ENCODE data around the gene RPS25. TPM values are rescaled to one million over a fixed set of nuclear protein-coding genes. Genes with fewer than 3 reads are reported as not detected.
"Not testable (repeated sequence)": the region's sequence is repeated elsewhere in the genome, so short reads cannot be mapped to it uniquely, and the experiment has no call there.

RPS25 gene
- total and polyA plus RNA-seq, 10 of the 15 experiments (the other 5 are each of a cell fraction or from before 2014, with no cell fraction given), result 886 to 3,746 (median 3,066) TPM

DNA sequence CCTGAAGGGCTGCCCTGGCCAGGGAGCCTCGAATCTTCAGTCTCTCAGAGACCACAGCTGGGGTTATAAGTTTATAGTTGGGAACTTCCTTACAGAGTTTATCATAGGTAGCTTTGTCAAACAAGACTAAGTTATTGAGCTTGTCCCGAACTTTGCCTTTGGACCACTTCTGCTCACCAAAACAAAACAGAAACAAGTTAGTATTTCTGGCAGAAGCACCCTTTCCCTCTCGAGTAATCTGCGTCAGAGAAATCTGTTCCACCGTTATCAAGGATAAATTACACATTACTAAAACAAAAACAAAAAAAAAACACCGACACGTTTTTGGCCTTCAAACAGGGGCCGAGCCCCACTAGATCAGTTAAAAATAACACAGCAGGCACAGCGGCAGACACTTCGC lies 766 bp downstream of the RPS25 start:
- ChIA-PET POLR2A (interaction anchor here (0.6 to 2.6 kb wide), 10 partner anchors 10 to 187 kb away, joined by 3 to 13 read pairs (median 4); partner anchors contain the start of genes CENATAC and VPS11), CTCF (interaction anchor here (1.0 kb wide), 1 partner anchor 189 kb away, joined by 3 read pairs; the partner anchor contains the start of gene CBL), SMC1A (ENCODE audit: uncharacterized antibody, unreplicated experiment) (interaction anchor here (1.4 to 6.4 kb wide), 3 partner anchors 12 to 67 kb away, joined by 3 to 40 read pairs (median 26); partner anchors contain the start of genes CENATAC, HMBS and SLC37A4)
- in situ Hi-C loops (cut with MboI); H2AFZ ChIP-seq (ENCODE audit: control insufficient read depth, low read depth, low read length); ATAC-seq; RAD21 ChIA-PET (ENCODE audit: unreplicated experiment); BruUV-seq (replicated peaks); H4K20me1 ChIP-seq (ENCODE audit: control insufficient read depth, insufficient read depth); DNase-seq (ENCODE audit: low read depth, low spot score); H3K9me3 ChIP-seq (replicated peaks; ENCODE audit: control insufficient read depth, insufficient read depth, low read length); H3K27me3 ChIP-seq (replicated peaks in 1 of 2; ENCODE audit: control insufficient read depth in 2 of 2, insufficient read depth in 2 of 2, low read length in 1 of 2); FAIRE-seq; H3K4me1 ChIP-seq (ENCODE audit: control insufficient read depth, insufficient read depth, low read length): not testable (repeated sequence)
- Histone ChIP-seq H3K36me3 (ENCODE audit: control insufficient read depth in 2 of 2, insufficient read depth in 2 of 2, low read length in 1 of 2) (peaks cover 13 to 28% of the 10 kb centered on the region in 2 experiments), H3K4me3 (peak overlapping the region; percentile 96), H3K9ac (ENCODE audit: control insufficient read depth, insufficient read depth, low read length) (peak overlapping the region; percentile 87), H3K4me2 (ENCODE audit: control insufficient read depth, insufficient read depth) (peak overlapping the region; percentile 91), H3K79me2 (ENCODE audit: control insufficient read depth, insufficient read depth, low read length) (peaks cover 53% of the 10 kb centered on the region), H3K27ac (ENCODE audit: control insufficient read depth, insufficient read depth) (peak overlapping the region; percentile 82)
- intact Hi-C loops (cut with micrococcal nuclease; ENCODE audit: unreplicated experiment), result loop anchor here (5.0 kb wide), 1 partner anchor 85 kb away; the partner anchor contains the start of gene DPAGT1
- WGBS (ENCODE audit: insufficient coverage, insufficient replicate concordance, low lambda C conversion rate, missing lambda C conversion rate), result 2% methylated on average over 10 of the region's 10 CpGs

DNA sequence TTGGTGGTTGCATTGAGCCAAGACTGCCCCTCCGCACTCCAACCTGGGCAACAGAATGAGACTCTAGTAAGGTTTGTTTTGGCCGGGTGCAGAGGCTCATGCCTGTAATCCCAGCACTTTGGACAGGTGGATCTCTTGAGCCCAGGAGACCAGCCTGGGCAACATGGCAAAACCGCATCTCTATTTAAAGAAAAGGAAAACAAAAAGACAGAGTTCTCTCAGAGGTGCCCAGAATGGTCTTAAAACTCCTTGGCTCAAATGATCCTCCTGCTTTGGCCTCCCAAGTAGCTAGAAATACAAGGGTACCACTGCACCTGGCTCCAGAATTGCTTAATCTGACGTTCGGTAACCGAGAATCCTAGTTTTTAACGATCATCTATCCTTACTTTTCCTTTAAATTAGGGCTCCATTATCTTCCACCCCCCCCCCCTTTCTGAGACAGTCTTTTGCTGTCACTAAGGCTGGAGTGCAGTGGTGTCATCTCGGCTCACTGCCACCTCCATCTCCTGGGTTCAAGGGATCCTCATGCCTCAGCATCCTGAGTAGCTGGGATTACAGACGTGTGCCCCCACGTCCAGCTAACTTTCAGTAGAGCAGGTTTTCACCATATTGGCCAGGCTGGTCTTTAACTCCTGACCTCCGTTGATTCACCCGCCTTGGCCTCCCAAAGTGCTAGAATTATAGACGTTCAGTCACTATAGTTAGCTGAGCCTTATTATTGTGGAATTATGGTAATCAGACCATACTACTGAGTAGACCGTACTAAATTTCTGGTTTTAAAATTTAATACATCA lies 1.7 kb downstream of the RPS25 start:
- in situ Hi-C loops (cut with MboI), result no loop called here
- Histone ChIP-seq H3K36me3 (ENCODE audit: control insufficient read depth in 2 of 2, insufficient read depth in 2 of 2, low read length in 1 of 2) (peaks cover 13 to 24% of the 10 kb centered on the region in 2 experiments), H3K27ac (ENCODE audit: control insufficient read depth, insufficient read depth) (no peak overlapping the region), H3K27me3 (replicated peaks in 1 of 2; ENCODE audit: control insufficient read depth in 2 of 2, insufficient read depth in 2 of 2, low read length in 1 of 2) (no peaks in the 10 kb centered on the region), H2AFZ (ENCODE audit: control insufficient read depth, low read depth, low read length) (no peak overlapping the region), H3K9ac (ENCODE audit: control insufficient read depth, insufficient read depth, low read length) (peak overlapping the region; percentile 10; the same call in 1 of the 2 replicates), H3K79me2 (ENCODE audit: control insufficient read depth, insufficient read depth, low read length) (peaks cover 51% of the 10 kb centered on the region), H3K4me3 (peak overlapping the region; percentile 96), H3K9me3 (replicated peaks; ENCODE audit: control insufficient read depth, insufficient read depth, low read length) (no peaks in the 10 kb centered on the region; the same call in 2 of the 3 replicates), H3K4me1 (ENCODE audit: control insufficient read depth, insufficient read depth, low read length) (no peaks in the 10 kb centered on the region; the same call in 1 of the 2 replicates), H4K20me1 (ENCODE audit: control insufficient read depth, insufficient read depth) (no peaks in the 10 kb centered on the region), H3K4me2 (ENCODE audit: control insufficient read depth, insufficient read depth) (peak overlapping the region; percentile 91)
- RAD21 ChIA-PET (ENCODE audit: unreplicated experiment), result interaction anchor here (1.0 kb wide), 1 partner anchor 19 kb away, joined by 3 read pairs; the partner anchor contains the start of gene CENATAC
- SMC1A ChIA-PET (ENCODE audit: uncharacterized antibody, unreplicated experiment), result interaction anchor here (1.1 to 6.4 kb wide), 3 partner anchors 13 to 18 kb away, joined by 4 to 40 read pairs (median 26); partner anchors contain the start of genes CENATAC and SLC37A4
- no TSS peak for BruUV-seq (replicated peaks)
- ATAC-seq (no peak), FAIRE-seq (no peak), DNase-seq (ENCODE audit: low read depth, low spot score) (no peak)
- CTCF ChIA-PET, result interaction anchor here (0.7 to 2.5 kb wide), 7 partner anchors 19 to 307 kb away, joined by 3 to 8 read pairs (median 3); partner anchors contain the start of gene CBL
- POLR2A ChIA-PET, result interaction anchor here (0.7 to 1.9 kb wide), 9 partner anchors 11 to 106 kb away, joined by 3 to 9 read pairs (median 4); partner anchors contain the start of genes CENATAC and VPS11
- TF ChIP-seq POLR2A (IDR thresholded peaks at IDR 0.05; ENCODE audit: low read depth, low read length) (peak; percentile 38), PML (IDR thresholded peaks at IDR 0.05; ENCODE audit: low read length) (no peak), POLR2AphosphoS5 (IDR thresholded peaks at IDR 0.05; ENCODE audit: low read length) (0 out of 2 replicates have a peak, but pooled peaks have one; percentile 60)
- 67% methylated on average over 14 of the region's 14 CpGs for WGBS (ENCODE audit: insufficient coverage, insufficient replicate concordance, low lambda C conversion rate, missing lambda C conversion rate)
- intact Hi-C loops (cut with micrococcal nuclease; ENCODE audit: unreplicated experiment), result loop anchor here (5.0 kb wide), 1 partner anchor 86 kb away; the partner anchor contains the start of gene DPAGT1
